Osteocyte (in vitro differentiated cells): ENCODE results near the gene GALNT9. TPM values are rescaled to one million over a fixed set of nuclear protein-coding genes. Genes with fewer than 3 reads are reported as not detected.
"Not testable (repeated sequence)": the region's sequence is repeated elsewhere in the genome, so short reads cannot be mapped to it uniquely, and the experiment has no call there.

Experiments used
- DNase-seq: peaks from one replicate; pipeline ENCODE4 v3.0.0; 2021; ENCODE audit warnings: mixed read lengths; ENCODE audit not compliant: unreplicated experiment; ENCODE audit errors: extremely low spot score
- H3K27ac Mint-ChIP-seq: one replicate; pipeline ENCODE4 v1.8.0; 2021; ENCODE audit warnings: mild to moderate bottlenecking, mixed read lengths; ENCODE audit not compliant: unreplicated experiment
- H3K27me3 Mint-ChIP-seq: one replicate; pipeline ENCODE4 v1.8.0; 2021; ENCODE audit warnings: mixed read lengths; ENCODE audit not compliant: unreplicated experiment
- H3K36me3 Mint-ChIP-seq: one replicate; pipeline ENCODE4 v1.8.0; 2021; ENCODE audit warnings: mixed read lengths; ENCODE audit not compliant: unreplicated experiment
- H3K4me1 Mint-ChIP-seq: one replicate; pipeline ENCODE4 v1.8.0; 2021; ENCODE audit warnings: mixed read lengths; ENCODE audit not compliant: unreplicated experiment
- H3K4me3 Mint-ChIP-seq: one replicate; pipeline ENCODE4 v1.8.0; 2021; ENCODE audit warnings: mild to moderate bottlenecking, moderate library complexity, mixed read lengths; ENCODE audit not compliant: unreplicated experiment
- H3K9me3 Mint-ChIP-seq: one replicate; pipeline ENCODE4 v1.8.0; 2021; ENCODE audit warnings: mixed read lengths; ENCODE audit not compliant: unreplicated experiment
- CTCF ChIP-seq: fragments of 200-600 bp; sonication (generic); IDR thresholded peaks from 2 replicates; pipeline ENCODE4 v1.5.0; 2021; ENCODE audit warnings: antibody characterized with exemption, mild to moderate bottlenecking, moderate library complexity
- total RNA-seq: library from RNA; stranded (reverse); gene quantifications from 2 replicates; pipeline ENCODE4 v1.2.1, GENCODE V29; 2021

The GALNT9 gene
- total RNA-seq, 1 donor from 2014 or later = not detected

DNA sequence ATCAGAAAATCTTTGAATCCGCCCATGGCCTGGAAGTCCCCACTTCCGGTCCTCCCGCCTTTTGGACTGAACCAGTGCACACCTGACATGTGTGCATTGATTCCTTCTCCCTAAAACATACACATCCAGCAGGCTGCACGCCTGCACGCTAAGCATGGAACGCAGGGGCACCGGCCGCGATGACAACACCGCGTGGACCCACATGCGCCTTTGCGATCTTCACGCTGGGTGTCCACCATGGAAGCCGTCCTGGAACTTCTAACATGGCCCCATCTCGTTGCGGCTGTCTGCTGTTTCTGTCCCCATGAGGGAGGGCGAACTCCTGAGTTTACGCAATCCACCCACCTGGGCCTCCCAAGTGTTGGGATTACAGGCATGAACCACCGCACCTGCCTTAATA lies 73.7 kb downstream of the GALNT9 start:
- TF ChIP-seq CTCF = no peak
- H3K4me3 Mint-ChIP-seq = no peak overlapping the region
- H3K9me3 Mint-ChIP-seq = no peaks in the 10 kb centered on the region
- H3K27me3 Mint-ChIP-seq = peaks cover 33% of the 10 kb centered on the region
- H3K27ac Mint-ChIP-seq = no peak overlapping the region
- DNase-seq = no peak
- H3K4me1 Mint-ChIP-seq = peaks cover 8% of the 10 kb centered on the region
- H3K36me3 Mint-ChIP-seq = no peaks in the 10 kb centered on the region

GRCh38 chr12:132253698-132254480 lies 75.5 kb downstream of the GALNT9 start:
- peaks cover under 1% of the 10 kb centered on the region for H3K4me1 Mint-ChIP-seq
- no peak overlapping the region for H3K4me3 Mint-ChIP-seq
- H3K27ac Mint-ChIP-seq = no peak overlapping the region
- H3K9me3 Mint-ChIP-seq = no peaks in the 10 kb centered on the region
- no peak for TF ChIP-seq CTCF
- no peaks in the 10 kb centered on the region for H3K36me3 Mint-ChIP-seq
- DNase-seq = no peak
- H3K27me3 Mint-ChIP-seq = peaks cover 40% of the 10 kb centered on the region

DNA sequence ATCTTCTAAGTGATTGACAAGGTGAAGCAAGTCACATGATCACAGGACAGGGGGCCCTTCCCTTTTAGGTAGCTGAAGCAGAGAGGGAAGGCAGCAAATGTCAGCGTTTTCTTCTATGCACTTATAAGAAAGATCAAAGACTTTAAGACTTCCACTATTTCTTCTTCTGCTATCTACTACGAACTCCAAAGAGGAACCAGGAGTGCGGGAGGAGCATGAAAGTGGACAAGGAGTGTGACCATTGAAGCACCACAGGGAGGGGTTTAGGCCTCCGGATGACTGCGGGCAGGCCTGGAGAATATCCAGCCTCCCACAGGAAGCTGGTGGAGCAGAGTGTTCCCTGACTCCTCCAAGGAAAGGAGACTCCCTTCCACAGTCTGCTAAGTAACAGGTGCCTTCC lies 76.4 kb downstream of the GALNT9 start:
- not testable (repeated sequence) for H3K9me3 Mint-ChIP-seq, H3K4me3 Mint-ChIP-seq, H3K36me3 Mint-ChIP-seq, DNase-seq, H3K4me1 Mint-ChIP-seq, H3K27ac Mint-ChIP-seq
- H3K27me3 Mint-ChIP-seq = peaks cover 47% of the 10 kb centered on the region

DNA sequence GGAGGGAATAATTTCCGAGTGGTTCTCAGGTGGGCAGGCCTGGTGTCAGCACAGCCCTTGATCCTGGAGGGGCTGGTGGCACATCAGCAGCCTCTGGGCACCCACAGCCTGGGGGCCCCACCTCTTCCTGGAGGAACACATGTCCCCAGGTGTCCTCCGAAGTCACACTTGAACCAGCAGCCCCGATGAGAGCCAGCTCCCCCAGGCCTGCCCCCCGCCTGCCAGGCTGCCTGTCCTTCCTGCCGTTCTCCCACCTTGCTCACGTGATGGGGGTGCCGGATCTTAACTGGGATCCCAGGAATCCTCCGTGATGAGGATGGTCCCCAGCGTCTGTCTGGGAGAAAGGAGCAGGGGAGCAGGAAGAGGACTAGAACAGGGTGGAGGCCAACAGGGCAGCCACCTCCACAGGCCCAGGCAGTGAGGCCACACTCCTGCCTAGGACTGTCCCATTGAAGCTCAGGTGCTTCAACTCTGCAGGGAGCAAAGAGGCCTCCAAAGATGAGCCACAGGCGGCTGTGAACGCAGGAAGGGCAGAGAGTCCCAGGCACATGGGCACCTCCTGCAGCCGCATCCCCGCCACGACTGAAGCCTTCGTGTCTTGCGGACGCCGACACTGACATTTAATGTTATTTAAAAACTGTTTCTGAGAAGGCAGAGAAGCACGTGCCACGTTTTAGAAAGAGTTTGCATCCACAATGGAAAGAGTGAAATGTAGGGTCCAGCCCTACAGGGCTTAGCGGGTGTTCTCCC lies 77.5 kb downstream of the GALNT9 start:
- Mint-ChIP-seq H3K27ac (no peak overlapping the region), H3K9me3 (no peaks in the 10 kb centered on the region), H3K27me3 (peaks cover 53% of the 10 kb centered on the region), H3K4me3 (no peak overlapping the region), H3K4me1 (no peaks in the 10 kb centered on the region), H3K36me3 (no peaks in the 10 kb centered on the region)
- TF ChIP-seq CTCF = no peak
- DNase-seq = no peak

- TF ChIP-seq CTCF = no peak
- Mint-ChIP-seq H3K27ac (no peak overlapping the region), H3K9me3 (no peaks in the 10 kb centered on the region), H3K27me3 (peaks cover 54% of the 10 kb centered on the region), H3K4me1 (no peaks in the 10 kb centered on the region), H3K4me3 (no peak overlapping the region), H3K36me3 (no peaks in the 10 kb centered on the region)
- DNase-seq = no peak
These were observed 78.1 kb downstream of the GALNT9 start for GRCh38 chr12:132251310-132251709.
